Measurements from ENCODE around the gene ADAMTSL5.

- no peak for TF ChIP-seq CTCF (IDR thresholded peaks at IDR 0.05)
- TF ChIP-seq POLR2A (IDR thresholded peaks at IDR 0.05), result no peak
Observed at GRCh38 chr19:1518471-1518870, 5.7 kb upstream of the ADAMTSL5 start.
